Activated effector memory CD4-positive, alpha-beta T cell treated with Interleukin-2 at 50 U/mL for 16 hours (primary cell): ENCODE measurements around the gene COX8A.

Source experiments
- DNase-seq: peaks from one replicate; pipeline ENCODE4 v3.0.0-alpha.2; 2020

Gene COX8A

GRCh38 chr11:64022125-64022784, 47.8 kb downstream of the COX8A start:
- DNase-seq, result no peak

- DNase-seq, result no peak
These were observed 49.6 kb downstream of the COX8A start for GRCh38 chr11:64023712-64024710.

- no peak for DNase-seq
These were observed 50.8 kb downstream of the COX8A start for GRCh38 chr11:64025205-64025604.
